NCI-H2029 treated with DMSO at 0.1 percent for 48 hours (cell line): ENCODE data around the gene CDO1.

ENCODE experiments used
- DNase-seq: peaks from one replicate; lab custom pipeline; 2025; lab: John Stamatoyannopoulos, UW

CDO1 gene

DNA sequence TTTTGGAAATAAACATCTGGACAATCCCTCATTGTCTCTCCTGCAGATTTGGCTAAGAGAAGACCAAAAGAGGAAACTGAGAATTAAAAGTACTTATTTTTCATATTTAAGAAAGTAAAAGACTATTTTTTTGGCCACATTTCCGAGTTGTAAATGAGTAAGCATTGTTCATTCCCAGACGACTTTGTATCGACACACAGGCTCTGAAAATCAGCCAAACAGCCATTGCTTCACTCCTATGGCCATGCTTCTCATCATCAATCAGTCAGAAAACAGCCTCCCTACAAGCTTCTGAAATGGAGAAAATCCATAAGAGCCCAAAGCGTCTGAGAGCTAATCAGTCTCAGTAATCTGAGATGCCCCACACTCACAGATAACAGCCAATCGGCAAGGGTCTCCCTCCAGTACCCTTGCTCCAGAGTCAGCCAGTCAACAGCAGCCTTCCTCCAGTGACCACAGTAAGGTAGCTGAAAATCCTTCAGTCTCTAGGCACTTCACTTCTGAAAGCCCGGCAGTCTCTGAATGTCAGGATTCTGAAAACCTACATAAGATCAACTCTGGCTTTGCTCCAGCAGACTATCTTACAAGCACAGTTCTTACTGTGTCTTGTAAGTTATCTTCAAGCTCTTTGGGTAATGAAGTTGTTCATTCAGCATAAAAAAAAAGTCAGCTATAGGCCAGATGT is 30.9 kb downstream of the CDO1 start:
- DNase-seq, result no peak

GRCh38 chr5:115778417-115778816 is 38.0 kb downstream of the CDO1 start:
- DNase-seq, result no peak

- no peak for DNase-seq
These were observed 39.5 kb downstream of the CDO1 start for GRCh38 chr5:115776989-115777388.

DNA sequence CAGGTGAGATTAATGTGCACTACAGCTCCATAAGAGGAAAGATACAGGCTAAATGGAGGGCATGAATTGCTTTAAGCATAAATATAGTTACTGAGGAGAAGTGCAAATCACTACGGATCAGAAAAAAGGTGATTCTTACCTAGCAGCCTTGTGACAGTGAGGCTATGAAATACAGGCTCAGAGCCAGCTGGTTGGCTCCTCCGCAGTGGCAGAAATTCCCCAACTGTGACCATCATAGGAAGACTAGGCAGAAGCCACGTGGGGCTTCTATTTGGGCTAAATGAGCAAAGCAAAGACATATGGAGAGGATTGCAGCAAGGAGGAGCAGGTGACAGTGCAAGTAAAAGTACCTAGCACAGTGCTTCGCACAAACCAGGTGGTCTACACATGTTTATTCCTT is 40.5 kb downstream of the CDO1 start:
- no peak for DNase-seq

GRCh38 chr5:115774684-115775083 is 41.8 kb downstream of the CDO1 start:
- DNase-seq, result no peak

- no peak for DNase-seq
These were observed 43.6 kb downstream of the CDO1 start for GRCh38 chr5:115772731-115773475.

DNA sequence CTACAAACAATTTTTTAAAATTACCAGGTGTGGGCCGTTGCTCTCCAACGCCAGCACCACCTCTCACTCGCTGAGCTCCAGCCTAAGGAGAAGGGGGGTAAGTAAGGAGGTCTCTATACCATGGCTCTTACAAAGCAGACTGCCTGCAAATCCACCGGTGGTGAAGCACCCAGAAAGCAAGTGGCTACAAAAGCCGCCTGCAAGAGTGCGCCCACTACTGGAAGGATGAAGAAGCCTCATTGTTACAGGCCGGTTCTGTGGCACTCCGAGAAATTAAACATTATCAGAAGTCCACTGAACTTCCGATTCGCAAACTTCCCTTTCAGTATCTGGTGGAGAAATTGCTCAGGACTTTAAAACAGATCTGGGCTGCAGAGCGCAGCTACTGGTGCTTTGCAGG is 46.0 kb downstream of the CDO1 start:
- no peak for DNase-seq

DNA sequence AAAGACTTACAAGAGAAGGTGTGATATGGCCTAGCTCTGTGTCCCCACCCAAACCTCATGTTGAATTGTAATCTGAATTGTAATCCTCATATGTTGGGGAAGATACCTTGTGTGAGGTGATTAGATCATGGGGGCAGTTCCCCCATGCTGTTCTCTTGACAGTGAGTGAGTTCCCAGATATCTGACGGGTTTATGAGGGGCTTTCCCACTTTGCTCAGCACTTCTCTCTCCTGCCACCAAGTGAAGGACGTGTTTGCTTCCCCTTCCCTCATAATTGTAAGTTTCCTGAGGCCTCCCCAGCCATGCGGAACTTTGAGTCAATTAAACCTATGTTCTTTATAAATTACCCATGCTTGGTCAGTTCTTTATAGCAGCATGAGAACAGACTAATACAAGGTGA is 49.0 kb downstream of the CDO1 start:
- no peak for DNase-seq

DNA sequence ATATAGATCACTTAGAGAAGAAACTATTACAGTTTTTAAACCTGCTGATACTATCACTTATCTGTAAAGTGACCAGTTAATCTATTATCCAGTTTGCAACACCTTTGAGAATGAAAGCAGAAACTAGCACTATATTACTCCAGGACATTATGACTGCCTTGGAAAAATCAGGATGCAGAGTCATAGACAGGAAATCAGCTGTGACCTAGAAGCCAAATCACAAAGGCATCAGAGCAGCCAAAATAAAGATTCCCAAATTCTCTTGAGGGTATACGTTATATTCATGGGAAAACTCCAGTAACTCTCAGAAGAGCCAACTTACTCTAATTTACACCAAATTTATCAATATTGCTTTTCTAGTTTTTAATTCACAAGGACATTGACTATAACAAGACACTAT is 49.9 kb downstream of the CDO1 start:
- no peak for DNase-seq

- DNase-seq, result no peak
These were observed 58.1 kb downstream of the CDO1 start for GRCh38 chr5:115758356-115758755.

- DNase-seq, result no peak
These were observed 60.8 kb downstream of the CDO1 start for GRCh38 chr5:115755675-115756074.
